ENCODE results near the gene PPARA. TPM values are rescaled to one million over a fixed set of nuclear protein-coding genes. Genes with fewer than 3 reads are reported as not detected.
A peak's percentile ranks its signal among the peaks of the same experiment; 100 is the strongest.

The PPARA gene
- total RNA-seq, 2 donors from 2014 or later: 11.7 to 12.3 TPM

GRCh38 chr22:46162771-46163556 is 12.6 kb downstream of the PPARA start:
- H3K36me3 Mint-ChIP-seq (ENCODE audit: low read depth): peaks cover 2% of the 10 kb centered on the region
- no peaks in the 10 kb centered on the region for H3K27me3 Mint-ChIP-seq
- peaks cover 4% of the 10 kb centered on the region for H3K4me1 Mint-ChIP-seq
- H3K4me3 Mint-ChIP-seq: no peak overlapping the region
- DNase-seq (no peak), ATAC-seq (no peak)
- no peaks in the 10 kb centered on the region for H3K9me3 ChIP-seq (ENCODE audit: control insufficient read depth, low read length, poor library complexity, severe bottlenecking)
- H3K27ac Mint-ChIP-seq: no peak overlapping the region

- Mint-ChIP-seq H3K36me3 (ENCODE audit: low read depth) (peaks cover 2% of the 10 kb centered on the region), H3K27me3 (no peaks in the 10 kb centered on the region), H3K4me1 (peaks cover 4% of the 10 kb centered on the region), H3K4me3 (no peak overlapping the region), H3K27ac (no peak overlapping the region)
- DNase-seq (no peak), ATAC-seq (no peak)
- no peaks in the 10 kb centered on the region for H3K9me3 ChIP-seq (ENCODE audit: control insufficient read depth, low read length, poor library complexity, severe bottlenecking)
Observed at GRCh38 chr22:46163557-46163888, 13.2 kb downstream of the PPARA start.

GRCh38 chr22:46165977-46166376 is 15.7 kb downstream of the PPARA start:
- ATAC-seq (no peak), DNase-seq (no peak)
- no peaks in the 10 kb centered on the region for H3K9me3 ChIP-seq (ENCODE audit: control insufficient read depth, low read length, poor library complexity, severe bottlenecking)
- Mint-ChIP-seq H3K36me3 (ENCODE audit: low read depth) (no peaks in the 10 kb centered on the region), H3K27me3 (no peaks in the 10 kb centered on the region), H3K4me1 (peaks cover 9% of the 10 kb centered on the region), H3K27ac (no peak overlapping the region), H3K4me3 (no peak overlapping the region)

- no peaks in the 10 kb centered on the region for H3K36me3 Mint-ChIP-seq (ENCODE audit: low read depth)
- no peaks in the 10 kb centered on the region for H3K27me3 Mint-ChIP-seq
- peaks cover 29% of the 10 kb centered on the region for H3K4me1 Mint-ChIP-seq
- ATAC-seq (no peak), DNase-seq (no peak)
- no peaks in the 10 kb centered on the region for H3K9me3 ChIP-seq (ENCODE audit: control insufficient read depth, low read length, poor library complexity, severe bottlenecking)
- H3K4me3 Mint-ChIP-seq: no peak overlapping the region
- H3K27ac Mint-ChIP-seq: no peak overlapping the region
Observed at GRCh38 chr22:46169628-46170027, 19.3 kb downstream of the PPARA start.

GRCh38 chr22:46171940-46172339 is 21.6 kb downstream of the PPARA start:
- ATAC-seq (no peak), DNase-seq (no peak)
- H3K9me3 ChIP-seq (ENCODE audit: control insufficient read depth, low read length, poor library complexity, severe bottlenecking): no peaks in the 10 kb centered on the region
- no peaks in the 10 kb centered on the region for H3K36me3 Mint-ChIP-seq (ENCODE audit: low read depth)
- H3K27me3 Mint-ChIP-seq: no peaks in the 10 kb centered on the region
- peak overlapping the region; percentile 72 for H3K27ac Mint-ChIP-seq
- no peak overlapping the region for H3K4me3 Mint-ChIP-seq
- peaks cover 30% of the 10 kb centered on the region for H3K4me1 Mint-ChIP-seq

- DNase-seq (no peak), ATAC-seq (no peak)
- Mint-ChIP-seq H3K27ac (no peak overlapping the region), H3K4me3 (no peak overlapping the region), H3K36me3 (ENCODE audit: low read depth) (no peaks in the 10 kb centered on the region), H3K27me3 (no peaks in the 10 kb centered on the region), H3K4me1 (peaks cover 30% of the 10 kb centered on the region)
- H3K9me3 ChIP-seq (ENCODE audit: control insufficient read depth, low read length, poor library complexity, severe bottlenecking): no peaks in the 10 kb centered on the region
Observed at GRCh38 chr22:46172522-46173110, 22.3 kb downstream of the PPARA start.

GRCh38 chr22:46173152-46173551 is 22.8 kb downstream of the PPARA start:
- Mint-ChIP-seq H3K27me3 (no peaks in the 10 kb centered on the region), H3K36me3 (ENCODE audit: low read depth) (no peaks in the 10 kb centered on the region), H3K4me3 (no peak overlapping the region), H3K27ac (no peak overlapping the region), H3K4me1 (peaks cover 30% of the 10 kb centered on the region)
- no peaks in the 10 kb centered on the region for H3K9me3 ChIP-seq (ENCODE audit: control insufficient read depth, low read length, poor library complexity, severe bottlenecking)
- no peak for DNase-seq
- ATAC-seq: no peak

- Mint-ChIP-seq H3K36me3 (ENCODE audit: low read depth) (peaks cover 3% of the 10 kb centered on the region), H3K4me1 (peaks cover 24% of the 10 kb centered on the region), H3K4me3 (no peak overlapping the region), H3K27ac (no peak overlapping the region), H3K27me3 (no peaks in the 10 kb centered on the region)
- ATAC-seq (no peak), DNase-seq (no peak)
- peaks cover 4% of the 10 kb centered on the region for H3K9me3 ChIP-seq (ENCODE audit: control insufficient read depth, low read length, poor library complexity, severe bottlenecking)
Observed at GRCh38 chr22:46175631-46176030, 25.3 kb downstream of the PPARA start.

- Mint-ChIP-seq H3K36me3 (ENCODE audit: low read depth) (peaks cover 4% of the 10 kb centered on the region), H3K4me1 (peaks cover 17% of the 10 kb centered on the region), H3K4me3 (no peak overlapping the region), H3K27me3 (no peaks in the 10 kb centered on the region), H3K27ac (no peak overlapping the region)
- H3K9me3 ChIP-seq (ENCODE audit: control insufficient read depth, low read length, poor library complexity, severe bottlenecking): peaks cover 4% of the 10 kb centered on the region
- ATAC-seq (no peak), DNase-seq (no peak)
Observed at GRCh38 chr22:46176508-46177003, 26.2 kb downstream of the PPARA start.

GRCh38 chr22:46178755-46179505 is 28.6 kb downstream of the PPARA start:
- DNase-seq (no peak), ATAC-seq (no peak)
- H3K9me3 ChIP-seq (ENCODE audit: control insufficient read depth, low read length, poor library complexity, severe bottlenecking): peaks cover 4% of the 10 kb centered on the region
- Mint-ChIP-seq H3K4me3 (no peak overlapping the region), H3K36me3 (ENCODE audit: low read depth) (peaks cover 4% of the 10 kb centered on the region), H3K27me3 (no peaks in the 10 kb centered on the region), H3K27ac (no peak overlapping the region), H3K4me1 (peaks cover 7% of the 10 kb centered on the region)

GRCh38 chr22:46179748-46180147 is 29.4 kb downstream of the PPARA start:
- peaks cover 5% of the 10 kb centered on the region for H3K4me1 Mint-ChIP-seq
- no peak for DNase-seq
- H3K27ac Mint-ChIP-seq: no peak overlapping the region
- no peak for ATAC-seq
- peaks cover 4% of the 10 kb centered on the region for H3K36me3 Mint-ChIP-seq (ENCODE audit: low read depth)
- peaks cover 4% of the 10 kb centered on the region for H3K9me3 ChIP-seq (ENCODE audit: control insufficient read depth, low read length, poor library complexity, severe bottlenecking)
- no peaks in the 10 kb centered on the region for H3K27me3 Mint-ChIP-seq
- H3K4me3 Mint-ChIP-seq: no peak overlapping the region

- H3K9me3 ChIP-seq (ENCODE audit: control insufficient read depth, low read length, poor library complexity, severe bottlenecking): peaks cover 4% of the 10 kb centered on the region
- H3K4me1 Mint-ChIP-seq: peaks cover 8% of the 10 kb centered on the region
- no peak for ATAC-seq
- H3K27me3 Mint-ChIP-seq: no peaks in the 10 kb centered on the region
- H3K36me3 Mint-ChIP-seq (ENCODE audit: low read depth): peaks cover 7% of the 10 kb centered on the region
- no peak overlapping the region for H3K4me3 Mint-ChIP-seq
- H3K27ac Mint-ChIP-seq: no peak overlapping the region
- no peak for DNase-seq
Observed at GRCh38 chr22:46180370-46181137, 30.2 kb downstream of the PPARA start.

- Mint-ChIP-seq H3K27me3 (no peaks in the 10 kb centered on the region), H3K27ac (no peak overlapping the region)
Observed at GRCh38 chr22:46183733-46184132, 33.4 kb downstream of the PPARA start.

More at GRCh38 chr22:46183733-46184132, 33.4 kb downstream of the PPARA start:
- H3K36me3 Mint-ChIP-seq (ENCODE audit: low read depth): peaks cover 13% of the 10 kb centered on the region
- DNase-seq: no peak
- no peak overlapping the region for H3K4me3 Mint-ChIP-seq
- H3K9me3 ChIP-seq (ENCODE audit: control insufficient read depth, low read length, poor library complexity, severe bottlenecking): peaks cover 4% of the 10 kb centered on the region
- no peak for ATAC-seq
- peaks cover 5% of the 10 kb centered on the region for H3K4me1 Mint-ChIP-seq

Data from T-helper 17 cell (primary cell).